ENCODE data around the gene DSE.

Gene DSE

GRCh38 chr6:116364321-116364720, 6.4 kb upstream of the DSE start:
- no peak for TF ChIP-seq RAD21 (IDR thresholded peaks at IDR 0.05; ENCODE audit: low read depth)
- TF ChIP-seq, protein P1, sequence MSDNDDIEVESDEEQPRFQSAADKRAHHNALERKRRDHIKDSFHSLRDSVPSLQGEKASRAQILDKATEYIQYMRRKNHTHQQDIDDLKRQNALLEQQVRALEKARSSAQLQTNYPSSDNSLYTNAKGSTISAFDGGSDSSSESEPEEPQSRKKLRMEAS (IDR thresholded peaks at IDR 0.05) = no peak
- TF ChIP-seq TEAD4 (IDR thresholded peaks at IDR 0.05) = no peak
- TF ChIP-seq EP300 (IDR thresholded peaks at IDR 0.05; ENCODE audit: borderline replicate concordance) = no peak
- TF ChIP-seq EGR1 (IDR thresholded peaks at IDR 0.05) = no peak
- TF ChIP-seq YY1 (IDR thresholded peaks at IDR 0.05; ENCODE audit: low read depth) = no peak
- no peak for TF ChIP-seq TAF1 (IDR thresholded peaks at IDR 0.05; ENCODE audit: low read depth)
- TF ChIP-seq CEBPB (IDR thresholded peaks at IDR 0.05) = no peak
- TF ChIP-seq FOXM1 (IDR thresholded peaks at IDR 0.05; ENCODE audit: borderline replicate concordance, low read depth) = no peak
- TF ChIP-seq REST (IDR thresholded peaks at IDR 0.05; ENCODE audit: low read depth) = no peak
- no peak for TF ChIP-seq TCF12 (IDR thresholded peaks at IDR 0.05; ENCODE audit: low read depth)
- no peak for TF ChIP-seq USF1 (IDR thresholded peaks at IDR 0.05)
- TF ChIP-seq CREB1 (IDR thresholded peaks at IDR 0.05; ENCODE audit: low read depth) = no peak
- no peak for TF ChIP-seq NFIC (IDR thresholded peaks at IDR 0.05)
- no peak for TF ChIP-seq ZBTB7A (IDR thresholded peaks at IDR 0.05; ENCODE audit: low read depth)

DNA sequence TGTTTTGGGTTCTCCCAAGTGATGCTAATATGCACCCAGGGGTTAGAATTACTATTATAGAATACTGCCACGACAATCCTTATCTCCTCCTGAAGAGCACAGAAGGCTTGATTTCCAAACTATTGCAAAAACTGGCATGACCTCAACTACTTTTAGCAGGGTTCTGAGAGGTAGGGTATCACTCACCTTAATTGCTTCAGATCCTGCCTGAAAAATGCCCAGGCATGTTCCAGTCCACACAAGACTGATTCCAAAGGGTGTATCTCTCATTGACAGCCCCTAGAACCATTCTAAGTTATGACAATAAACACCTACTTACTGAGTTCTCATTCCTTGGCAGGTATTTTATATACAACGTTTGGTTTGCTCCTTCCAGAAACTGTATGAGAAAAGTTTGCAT, 5.0 kb upstream of the DSE start:
- TF ChIP-seq, protein P1 (IDR thresholded peaks at IDR 0.05) = no peak

DNA sequence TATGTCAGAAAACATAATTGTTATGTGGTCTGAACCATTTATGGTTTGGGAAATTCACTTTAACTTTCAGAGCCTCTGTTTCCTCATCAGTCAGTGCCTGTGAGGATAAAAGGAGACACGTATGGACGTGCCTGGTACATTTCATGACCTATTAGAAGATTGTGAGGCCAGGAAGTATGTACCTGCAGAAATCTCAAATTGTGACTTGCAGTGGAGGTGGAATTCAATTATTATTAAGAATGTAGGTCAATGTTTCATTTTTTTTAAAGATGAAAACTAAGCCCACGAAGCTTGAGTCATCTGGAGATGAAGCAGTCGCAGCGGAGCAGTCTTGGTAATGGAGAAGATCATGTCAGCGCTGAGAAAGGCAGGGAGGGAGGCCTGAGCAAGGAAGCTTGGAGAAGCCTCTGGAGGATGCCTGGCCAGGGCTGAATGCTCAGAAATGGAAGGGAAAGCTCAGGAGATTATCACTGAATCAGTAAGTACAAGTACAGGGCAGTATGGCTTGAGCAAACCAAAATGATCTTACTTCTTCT, 3.9 kb upstream of the DSE start:
- TF ChIP-seq TCF12 (IDR thresholded peaks at IDR 0.05; ENCODE audit: low read depth) = no peak
- TF ChIP-seq REST (IDR thresholded peaks at IDR 0.05; ENCODE audit: low read depth) = no peak
- TF ChIP-seq ZBTB7A (IDR thresholded peaks at IDR 0.05; ENCODE audit: low read depth) = no peak
- TF ChIP-seq EGR1 (IDR thresholded peaks at IDR 0.05) = no peak
- no peak for TF ChIP-seq NFIC (IDR thresholded peaks at IDR 0.05)
- TF ChIP-seq EP300 (IDR thresholded peaks at IDR 0.05; ENCODE audit: borderline replicate concordance) = no peak

- no peak for TF ChIP-seq NFIC (IDR thresholded peaks at IDR 0.05)
- TF ChIP-seq FOXM1 (IDR thresholded peaks at IDR 0.05; ENCODE audit: borderline replicate concordance, low read depth) = no peak
- TF ChIP-seq YY1 (IDR thresholded peaks at IDR 0.05; ENCODE audit: low read depth) = no peak
- TF ChIP-seq ZBTB7A (IDR thresholded peaks at IDR 0.05; ENCODE audit: low read depth) = no peak
- TF ChIP-seq TAF1 (IDR thresholded peaks at IDR 0.05; ENCODE audit: low read depth) = no peak
- no peak for TF ChIP-seq RAD21 (IDR thresholded peaks at IDR 0.05; ENCODE audit: low read depth)
- no peak for TF ChIP-seq EP300 (IDR thresholded peaks at IDR 0.05; ENCODE audit: borderline replicate concordance)
- no peak for TF ChIP-seq CEBPB (IDR thresholded peaks at IDR 0.05)
- TF ChIP-seq REST (IDR thresholded peaks at IDR 0.05; ENCODE audit: low read depth) = no peak
- TF ChIP-seq TCF12 (IDR thresholded peaks at IDR 0.05; ENCODE audit: low read depth) = no peak
- TF ChIP-seq EGR1 (IDR thresholded peaks at IDR 0.05) = no peak
These were observed 1.2 kb upstream of the DSE start for GRCh38 chr6:116369540-116369939.

GRCh38 chr6:116369964-116370759, 585 bp upstream of the DSE start:
- no peak for TF ChIP-seq TCF12 (IDR thresholded peaks at IDR 0.05; ENCODE audit: low read depth)
